K562 (cell line): Measurements from ENCODE around the gene VARS1. TPM values are rescaled to one million over a fixed set of nuclear protein-coding genes. Genes with fewer than 3 reads are reported as not detected.

Source experiments
- ATAC-seq: fragments of 200-7000 bp; cut with Tn5 transposase; 3 replicates; pipeline ENCODE4 v1.9.1; 2020; ENCODE audit warnings: moderate library complexity
- BruUV-seq: library from RNA; stranded (reverse); fragments of 400-500 nt; replicated peaks from 2 replicates; lab custom pipeline; 2021; lab: Mats Ljungman, UMichigan
- CTCF ChIA-PET: fragments of 300-600 bp; formaldehyde crosslinking; extraction: SDS; loops from one replicate; lab custom pipeline; 2021; ENCODE audit warnings: low intra/inter-chr PET ratio; lab: Yijun Ruan, JAX
- POLR2A ChIA-PET: fragments of 300-600, 350-650 bp; sonication (Branson Sonifier 250); formaldehyde crosslinking; extraction: SDS; loops from one replicate; lab custom pipeline; 2021; ENCODE audit warnings: antibody characterized with exemption, inconsistent platforms; lab: Yijun Ruan, JAX
- DNase-seq, 4 experiments: peaks; one replicate each; pipeline versions ENCODE4 v3.0.0 to v3.0.0-alpha.2; 2011 to 2018; ENCODE audit warnings: low spot score in 3 of 4, mixed read lengths in 3 of 4; ENCODE audit errors: extremely low read depth in 1 of 4
- FAIRE-seq: peaks from 2 replicates; lab custom pipeline; 2011; peaks lifted over from hg19 to GRCh38; lab: Jason Lieb, UNC
- H2AFZ ChIP-seq: 2 replicates; pipeline ENCODE4 v1.6.0; 2011; ENCODE audit warnings: low read depth, low read length, control low read depth, inconsistent platforms
- H3K27ac ChIP-seq: fragments of 200-600 bp; 3 replicates; pipeline ENCODE4 v1.8.0; 2011; ENCODE audit warnings: low read depth, mild to moderate bottlenecking, control low read depth, inconsistent platforms, low read length, moderate library complexity, mixed read lengths; ENCODE audit errors: extremely low read depth
- H3K27me3 ChIP-seq, 2 experiments: fragments of 300-600 bp in 1 of 2; 2 replicates in 1 of 2; 3 replicates in 1 of 2; pipeline versions ENCODE4 v1.6.0 to v1.8.0; 2011; ENCODE audit warnings: inconsistent platforms in 2 of 2, low read length in 2 of 2, mild to moderate bottlenecking in 1 of 2, mixed read lengths in 1 of 2, moderate library complexity in 1 of 2; ENCODE audit not compliant: control insufficient read depth in 2 of 2, insufficient read depth in 2 of 2
- H3K36me3 ChIP-seq: fragments of 300-600 bp; 3 replicates; pipeline ENCODE4 v1.8.0; 2011; ENCODE audit warnings: mild to moderate bottlenecking, low read length, inconsistent platforms; ENCODE audit not compliant: control insufficient read depth, insufficient read depth
- H3K4me1 ChIP-seq, 2 experiments: fragments of 200-600 bp in 1 of 2; replicated peaks in 1 of 2; 2 replicates in 1 of 2; 3 replicates in 1 of 2; pipeline versions ENCODE4 v1.5.1 to v1.8.0; 2011; ENCODE audit warnings: inconsistent platforms in 2 of 2, low read length in 2 of 2, mild to moderate bottlenecking in 1 of 2, mixed read lengths in 1 of 2, moderate library complexity in 1 of 2; ENCODE audit not compliant: control insufficient read depth in 2 of 2, insufficient read depth in 2 of 2
- H3K4me2 ChIP-seq: 2 replicates; pipeline ENCODE4 v1.6.1; 2011; ENCODE audit warnings: low read length, control low read depth, inconsistent platforms, mixed read lengths; ENCODE audit not compliant: insufficient read depth
- H3K4me3 ChIP-seq: fragments of 200-600 bp; sonication (generic), shearing (Covaris generic); 2 replicates; pipeline ENCODE4 v1.5.1; 2016; ENCODE audit warnings: control low read depth, inconsistent platforms
- H3K79me2 ChIP-seq: fragments of 200-600 bp; 3 replicates; pipeline ENCODE4 v1.8.0; 2011; ENCODE audit warnings: low read length, inconsistent platforms; ENCODE audit not compliant: control insufficient read depth, insufficient read depth
- H3K9ac ChIP-seq, 2 experiments: 2 replicates each; pipeline versions ENCODE4 v1.6.0 to v1.6.1; 2011; ENCODE audit warnings: low read depth in 2 of 2, low read length in 2 of 2, control low read depth in 1 of 2, inconsistent platforms in 1 of 2, mild to moderate bottlenecking in 1 of 2, mixed read lengths in 1 of 2; ENCODE audit not compliant: insufficient read depth in 1 of 2
- H3K9me1 ChIP-seq: one replicate; pipeline ENCODE4 v1.6.0; 2011; ENCODE audit warnings: inconsistent platforms, mild to moderate bottlenecking, low read length, moderate library complexity; ENCODE audit not compliant: control insufficient read depth, insufficient read depth
- H3K9me3 ChIP-seq: replicated peaks from 2 replicates; pipeline ENCODE4 v1.5.1; 2011; ENCODE audit warnings: low read depth, low read length, inconsistent platforms; ENCODE audit not compliant: control insufficient read depth, insufficient read depth
- H4K20me1 ChIP-seq: replicated peaks from 2 replicates; pipeline ENCODE4 v1.6.1; 2011; ENCODE audit warnings: low read length, inconsistent platforms, mixed read lengths; ENCODE audit not compliant: control insufficient read depth, insufficient read depth
- ARID3B ChIP-seq: fragments of 250-450 bp; sonication (Bioruptor Pico); IDR thresholded peaks from 2 replicates; pipeline ENCODE4 v1.4.0; 2020; ENCODE audit warnings: borderline replicate concordance
- DEAF1 ChIP-seq: fragments of 450-650 bp; formaldehyde crosslinking; IDR thresholded peaks from 2 replicates; pipeline ENCODE4 v1.4.0; 2020; ENCODE audit warnings: mild to moderate bottlenecking, moderate library complexity
- KLF1 ChIP-seq: fragments of 450-650 bp; IDR thresholded peaks from 2 replicates; pipeline ENCODE4 v1.6.1; 2016; ENCODE audit warnings: missing genetic modification characterization, missing compliant biosample characterization
- MNT ChIP-seq, 2 experiments: fragments of 450-650 bp; conservative IDR thresholded peaks; 2 replicates each; pipeline ENCODE4 v1.6.1; 2017; ENCODE audit warnings: mild to moderate bottlenecking in 2 of 2, moderate library complexity in 2 of 2
- POLR2AphosphoS2 ChIP-seq: IDR thresholded peaks from 2 replicates; pipeline ENCODE4 v1.6.1; 2012; ENCODE audit warnings: low read length, improper control_type of control experiment
- RCOR1 ChIP-seq, 2 experiments: IDR thresholded peaks; 2 replicates each; pipeline ENCODE4 v1.6.1; 2012; ENCODE audit warnings: low read depth in 2 of 2, low read length in 2 of 2, borderline replicate concordance in 1 of 2, improper control_type of control experiment in 1 of 2
- SRSF9 ChIP-seq: fragments of 200-400 bp; formaldehyde crosslinking; IDR thresholded peaks from 2 replicates; pipeline ENCODE4 v1.6.1; 2017; ENCODE audit warnings: low read depth, low read length, borderline replicate concordance
- THAP12 ChIP-seq: fragments of 250-450 bp; sonication (Bioruptor Pico); IDR thresholded peaks from 2 replicates; pipeline ENCODE4 v1.9.0; 2021; ENCODE audit warnings: mild to moderate bottlenecking, inconsistent platforms
- USF1 ChIP-seq: sonication (generic); formaldehyde crosslinking; IDR thresholded peaks from 2 replicates; pipeline ENCODE4 v1.9.0; 2022; ENCODE audit warnings: mild to moderate bottlenecking, missing genetic modification reagents
- WGBS: fragments of 100-300 bp; shearing (Covaris generic); methylation state at CpG from one replicate; pipeline ENCODE4 v1.1.6; 2016; ENCODE audit warnings: low coverage, mixed read lengths; ENCODE audit not compliant: insufficient coverage; ENCODE audit errors: missing lambda C conversion rate; 5-methylcytosine and 5-hydroxymethylcytosine counted together
- in situ Hi-C: fragments of 300-500 bp; cut with MboI; formaldehyde crosslinking; loops from 4 replicates; pipeline ENCODE4 v1.15.0; 2018; ENCODE audit warnings: inconsistent platforms, mixed read lengths
- intact Hi-C: fragments of 100-400 bp; cut with micrococcal nuclease; formaldehyde crosslinking; loops from 2 replicates; pipeline ENCODE4 v1.14.2; 2022
- polyA plus RNA-seq, 8 experiments: library from polyadenylated mRNA; depleted of rRNA in 4 of 8; stranded (reverse) in 5 of 8; unstranded in 3 of 8; fragments of >200 nt; fragmentation: Nextera tagmentation in 2 of 8; fragmentation: Illumina TruSeq in 1 of 8; extraction: Ambion mirVana in 2 of 8; extraction: Trizol in 1 of 8; gene quantifications; 2 replicates each; pipeline versions ENCODE4 v1.2.1 to v1.2.3, GENCODE V29; 2011 to 2014; ENCODE audit warnings: inconsistent platforms in 1 of 8, missing spikeins in 1 of 8
- total RNA-seq, 7 experiments: library from RNA; depleted of rRNA in 6 of 7; stranded (reverse); fragments of >200 nt in 6 of 7; fragmentation: Illumina TruSeq in 2 of 7; extraction: Trizol in 2 of 7; gene quantifications; 2 replicates each; pipeline versions ENCODE4 v1.2.1 to v1.2.3, GENCODE V29; 2011 to 2021; ENCODE audit warnings: low replicate concordance in 1 of 7

Gene VARS1
- total and polyA plus RNA-seq, 9 of the 15 experiments (the other 6 are each of a cell fraction or from before 2014, with no cell fraction given), result 2.9 to 488 (median 130) TPM

GRCh38 chr6:31782126-31782855 is 13.3 kb downstream of the VARS1 start:
- CTCF ChIA-PET, result no interaction called here
- intact Hi-C loops, result no loop called here
- 94% methylated on average over 32 of the region's 32 CpGs for WGBS
- TF ChIP-seq ARID3B (no peak), THAP12 (CRISPR knock-in tag) (0 out of 2 replicates have a peak, but pooled peaks have one; percentile 36), KLF1 (tag) (no peak), MNT (conservative IDR thresholded peaks at IDR 0.05) (no peak), POLR2AphosphoS2 (no peak), DEAF1 (CRISPR knock-in tag) (no peak), RCOR1 (IDR thresholded peaks at IDR 0.05; ENCODE audit: borderline replicate concordance in 1 of 2, low read depth in 2 of 2, low read length in 2 of 2) (no peak), USF1 (CRISPR knock-in tag) (peak; percentile 32; the same call in 1 of the 2 replicates), SRSF9 (no peak)

More at GRCh38 chr6:31782126-31782855, 13.3 kb downstream of the VARS1 start:
- in situ Hi-C loops, result no loop called here
- H3K27me3 ChIP-seq, result no peaks in the 10 kb centered on the region
- no peaks in the 10 kb centered on the region for H4K20me1 ChIP-seq
- FAIRE-seq, result no peak
- TSS peak; percentile 35 for BruUV-seq
- H3K9ac ChIP-seq, result peak overlapping the region in 1 of 2 experiments; percentile 40; a peak in 1 of 4 replicates
- no peak for ATAC-seq
- POLR2A ChIA-PET, result interaction anchor here (0.9 to 5.5 kb wide), 3 partner anchors 8 to 48 kb away, joined by 3 to 47 read pairs (median 3); no protein-coding TSS in a partner anchor
- H3K79me2 ChIP-seq, result no peaks in the 10 kb centered on the region
- H3K4me1 ChIP-seq, result peaks cover 12 to 50% of the 10 kb centered on the region in 2 experiments
- H2AFZ ChIP-seq, result no peak overlapping the region
- no peaks in the 10 kb centered on the region for H3K9me3 ChIP-seq
- no peak overlapping the region for H3K27ac ChIP-seq
- no peak overlapping the region for H3K4me3 ChIP-seq
- peaks cover 98% of the 10 kb centered on the region; the same call in 2 of the 3 replicates for H3K36me3 ChIP-seq
- no peak for DNase-seq
- H3K4me2 ChIP-seq, result no peak overlapping the region
- no peaks in the 10 kb centered on the region for H3K9me1 ChIP-seq
